ENCODE measurements around the gene TNFRSF8.
"Not testable (repeated sequence)": the region's sequence is repeated elsewhere in the genome, so short reads cannot be mapped to it uniquely, and the experiment has no call there.

The TNFRSF8 gene

DNA sequence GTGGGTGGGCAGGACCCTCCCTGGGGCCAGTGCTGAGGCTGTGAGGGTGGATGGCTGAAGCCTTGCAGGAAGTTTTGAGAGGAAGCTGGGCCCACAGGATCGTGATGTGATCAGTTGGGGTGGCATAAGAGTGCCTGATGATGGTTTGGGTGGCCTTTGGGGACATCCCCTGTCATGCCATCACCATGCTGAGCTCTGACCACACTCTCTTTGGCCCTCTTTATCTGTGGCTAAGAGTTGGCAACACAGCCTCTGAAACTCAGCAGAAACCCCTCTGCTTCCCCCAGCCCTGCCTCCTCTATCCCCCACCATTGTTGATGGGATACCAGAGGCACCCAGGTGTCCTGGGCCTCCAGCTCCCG, 24.0 kb upstream of the TNFRSF8 start:
- FAIRE-seq = no peak

DNA sequence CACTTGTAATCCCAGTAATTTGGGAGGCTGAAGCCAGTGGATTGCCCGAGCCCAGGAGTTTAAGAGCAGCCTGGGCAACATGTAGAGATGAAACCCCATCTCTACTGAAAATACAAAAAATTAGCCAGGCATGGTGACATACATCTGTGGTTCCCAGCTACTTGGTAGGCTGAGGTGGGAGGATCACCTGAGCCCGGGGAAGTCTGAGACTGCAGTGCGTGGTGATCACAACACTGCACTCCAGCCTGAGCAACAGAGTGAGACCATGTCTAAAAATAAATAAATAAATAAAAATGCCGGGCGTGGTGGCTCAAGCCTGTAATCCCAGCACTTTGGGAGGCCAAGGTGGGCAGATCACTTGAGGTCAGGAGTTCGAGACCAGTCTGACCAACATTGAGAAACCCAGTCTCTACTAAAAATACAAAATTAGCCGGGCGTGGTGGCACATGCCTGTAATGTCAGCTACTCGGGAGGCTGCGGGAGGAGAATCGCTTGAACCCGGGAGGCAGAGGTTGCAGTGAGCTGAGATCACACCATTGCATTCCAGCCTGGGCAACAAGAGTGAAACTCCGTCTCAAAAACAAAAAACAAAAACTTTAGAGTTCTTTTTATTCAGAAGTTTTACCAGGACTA, 23.2 kb upstream of the TNFRSF8 start:
- FAIRE-seq = not testable (repeated sequence)

DNA sequence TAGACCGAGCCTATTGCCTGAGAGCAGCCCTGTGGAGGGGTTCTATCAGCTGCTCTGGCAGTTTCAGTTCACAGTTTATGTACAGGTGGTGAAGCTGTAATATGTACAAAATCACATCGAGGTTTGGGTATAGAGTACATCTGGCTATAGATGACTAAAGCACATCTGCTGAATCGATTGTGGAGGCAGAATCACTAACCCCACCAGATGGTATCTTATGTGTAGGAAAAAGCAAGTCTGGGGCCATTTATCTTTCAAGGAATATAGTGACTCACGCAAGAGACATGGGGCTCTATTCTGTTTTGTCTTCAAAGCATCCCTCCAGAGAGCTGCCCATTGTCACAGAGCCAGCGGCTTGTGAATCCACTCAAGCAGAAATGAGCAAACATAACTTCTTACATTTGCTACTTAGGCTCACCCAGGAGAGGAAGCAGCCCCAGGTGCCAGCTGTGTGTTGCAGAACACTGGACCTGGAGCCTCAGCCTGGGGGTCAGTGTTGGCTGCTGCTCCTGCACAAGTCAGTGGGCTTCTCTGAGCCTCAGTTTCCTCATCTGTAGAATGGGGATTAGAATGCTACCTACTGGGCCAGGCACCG, 22.5 kb upstream of the TNFRSF8 start:
- FAIRE-seq = peak; percentile 39

DNA sequence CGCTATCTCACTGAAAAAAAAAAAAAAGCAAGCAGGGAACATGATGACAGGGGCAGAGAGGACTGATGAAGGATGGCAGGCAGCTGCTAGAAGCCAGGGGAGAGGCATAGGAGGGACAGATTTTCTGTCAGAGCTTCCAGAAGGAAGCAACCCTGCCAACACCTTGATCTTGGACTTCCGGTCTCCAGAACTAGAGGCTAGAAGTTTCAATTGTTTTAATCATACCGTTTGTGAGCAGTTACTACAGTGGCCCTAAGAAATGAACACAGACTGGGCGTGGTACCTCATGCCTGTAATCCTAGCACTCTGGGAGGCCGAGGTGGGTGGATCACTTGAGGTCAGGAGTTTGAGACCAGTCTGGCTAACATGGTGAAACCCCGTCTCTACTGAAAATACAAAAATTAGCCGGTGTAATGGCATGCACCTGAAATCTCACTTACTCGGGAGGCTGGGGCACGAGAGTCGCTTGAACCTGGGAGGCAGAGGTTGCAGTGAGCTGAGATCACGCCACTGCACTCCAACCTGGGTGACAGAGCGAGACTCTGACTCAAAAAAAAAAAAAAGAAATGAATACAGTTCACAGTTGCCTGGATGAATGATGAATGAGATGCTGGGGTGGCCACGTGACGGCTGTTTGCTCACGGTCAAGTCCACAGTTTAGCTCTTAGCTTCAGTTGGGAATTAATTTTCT, 18.8 kb upstream of the TNFRSF8 start:
- not testable (repeated sequence) for FAIRE-seq

DNA sequence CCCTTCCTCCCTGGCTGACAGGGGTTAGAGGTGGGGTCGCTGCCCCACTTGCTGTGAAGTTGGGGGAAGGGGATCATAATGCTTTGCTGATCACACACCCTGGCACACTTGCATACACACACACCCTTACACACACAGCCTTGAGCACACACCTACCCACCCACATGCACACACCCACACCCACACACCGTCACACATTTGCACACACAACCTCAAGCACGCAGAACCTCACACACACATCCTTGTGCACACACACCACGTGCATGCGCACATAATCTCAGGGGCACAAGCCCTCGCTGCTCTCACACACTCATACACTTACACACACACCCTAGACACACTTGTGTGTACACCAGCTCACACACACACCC, 16.4 kb upstream of the TNFRSF8 start:
- no peak for FAIRE-seq

DNA sequence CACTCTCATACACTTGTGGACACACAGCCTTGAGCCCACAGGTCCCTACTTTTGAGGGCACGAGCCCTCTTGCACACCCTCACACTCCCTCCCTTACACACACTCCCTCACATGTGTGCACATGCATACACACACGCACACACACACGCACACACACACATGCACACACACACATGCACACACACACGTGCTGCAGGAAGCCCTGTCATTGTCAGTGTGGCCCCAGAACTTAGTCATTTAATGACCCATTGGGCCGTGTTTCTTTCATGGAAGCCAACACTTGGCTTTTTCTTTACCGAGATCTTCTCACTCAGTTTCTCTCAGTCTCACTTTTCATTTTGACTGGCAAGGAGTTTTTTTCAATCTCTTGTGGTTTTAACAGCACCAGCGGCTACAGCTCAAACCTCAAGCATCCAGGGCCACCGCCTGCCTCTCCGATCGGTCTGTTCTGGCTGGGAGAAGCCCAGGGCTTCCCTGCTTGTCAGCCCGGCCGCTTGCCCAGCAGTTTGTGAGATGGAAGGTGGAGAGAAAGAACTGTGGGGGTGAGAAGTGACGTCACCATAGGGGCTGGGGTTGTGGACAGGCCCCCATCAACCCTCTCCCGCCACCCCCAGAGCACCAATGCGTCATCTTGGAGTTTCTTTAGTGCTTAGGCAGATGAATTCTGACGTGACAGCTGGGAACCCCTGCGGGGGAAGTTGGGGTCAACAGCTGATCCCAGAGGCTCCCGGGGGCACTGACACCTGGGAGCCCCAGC, 15.8 kb upstream of the TNFRSF8 start:
- FAIRE-seq = no peak

DNA sequence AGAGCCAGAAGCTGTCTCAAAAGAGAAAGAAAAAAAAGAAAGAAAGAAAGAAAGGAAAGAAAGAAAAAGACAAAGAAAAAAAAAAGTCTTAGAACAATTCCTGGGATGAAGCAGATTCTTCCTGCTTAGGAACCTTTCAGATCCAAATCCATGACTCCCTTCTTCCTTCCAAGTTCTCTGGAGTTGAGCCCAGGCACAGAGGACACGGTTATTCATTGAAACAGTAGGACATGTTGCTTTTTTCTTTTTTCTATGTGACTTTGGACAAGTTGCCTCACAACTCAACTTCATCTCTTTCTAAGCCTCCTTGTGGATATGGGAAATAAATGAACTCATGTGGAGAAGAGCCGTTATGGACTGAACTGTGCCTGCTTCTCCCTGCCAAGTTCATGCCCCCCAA, 14.7 kb upstream of the TNFRSF8 start:
- no peak for FAIRE-seq

DNA sequence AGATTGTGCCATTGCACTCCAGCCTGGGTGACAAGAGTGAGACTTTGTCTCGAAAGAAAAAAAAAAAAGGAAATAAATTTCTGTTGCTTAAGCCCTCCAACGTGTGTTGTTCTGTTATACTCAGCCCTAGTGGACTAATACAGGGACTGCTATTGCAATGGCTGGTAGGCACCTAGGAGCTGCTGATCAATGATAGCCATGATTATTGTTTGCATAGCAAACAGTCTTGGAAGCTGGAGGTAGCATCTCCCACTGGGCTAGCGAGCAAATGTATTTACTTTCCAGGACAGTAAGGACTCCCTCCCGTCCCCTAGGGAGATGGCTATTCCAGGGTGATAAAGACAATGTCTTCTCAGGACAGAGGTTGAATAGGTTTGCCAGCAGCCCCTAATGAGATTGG, 13.5 kb upstream of the TNFRSF8 start:
- no peak for FAIRE-seq

DNA sequence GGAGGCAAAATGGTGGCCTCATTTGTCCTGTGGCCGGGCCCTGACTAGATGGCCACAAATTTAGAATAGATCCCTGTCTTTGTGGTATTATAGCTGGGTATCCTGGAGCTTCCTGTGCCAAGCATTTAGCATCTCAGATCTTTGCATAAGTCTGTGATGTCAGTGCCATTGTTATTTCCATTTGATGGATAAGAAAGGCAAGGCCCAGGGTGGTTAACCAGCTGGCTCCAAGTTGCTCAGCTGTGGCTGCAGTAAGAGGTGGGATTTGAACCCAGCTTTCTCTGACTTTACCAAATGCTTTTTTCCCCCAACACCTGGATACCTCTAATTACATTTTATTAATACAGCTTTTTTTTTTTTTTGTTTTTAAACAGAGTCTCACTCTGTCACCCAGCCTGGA, 11.7 kb upstream of the TNFRSF8 start:
- no peak for FAIRE-seq

DNA sequence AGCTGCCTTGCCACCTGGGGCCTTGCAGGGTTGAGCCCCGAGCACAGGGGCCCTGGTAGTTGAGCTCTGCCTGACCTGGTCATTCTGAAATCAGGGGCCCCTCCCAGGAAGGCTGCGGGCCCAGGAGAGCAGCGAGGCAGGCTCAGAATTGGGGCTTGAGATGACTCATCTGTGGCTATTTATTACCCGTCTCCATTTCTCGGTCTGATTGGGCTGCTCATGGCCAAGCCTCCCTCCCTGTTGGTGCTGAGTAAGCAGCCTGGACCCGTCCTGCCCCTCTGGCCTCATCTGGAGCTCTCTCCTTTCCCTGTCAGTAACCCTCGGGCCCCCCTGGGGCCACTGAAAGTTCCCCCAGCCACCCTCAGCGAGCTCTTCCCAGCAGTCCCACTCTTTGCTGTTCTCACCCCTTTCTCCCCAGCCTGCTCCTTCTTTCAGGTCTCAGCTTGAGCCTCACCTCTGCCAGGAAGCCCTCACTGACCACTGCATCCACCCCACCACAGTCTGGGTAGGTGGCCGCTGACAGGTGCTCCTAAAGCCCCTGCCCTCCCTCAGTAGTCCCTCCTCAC, 11.0 kb upstream of the TNFRSF8 start:
- no peak for FAIRE-seq

DNA sequence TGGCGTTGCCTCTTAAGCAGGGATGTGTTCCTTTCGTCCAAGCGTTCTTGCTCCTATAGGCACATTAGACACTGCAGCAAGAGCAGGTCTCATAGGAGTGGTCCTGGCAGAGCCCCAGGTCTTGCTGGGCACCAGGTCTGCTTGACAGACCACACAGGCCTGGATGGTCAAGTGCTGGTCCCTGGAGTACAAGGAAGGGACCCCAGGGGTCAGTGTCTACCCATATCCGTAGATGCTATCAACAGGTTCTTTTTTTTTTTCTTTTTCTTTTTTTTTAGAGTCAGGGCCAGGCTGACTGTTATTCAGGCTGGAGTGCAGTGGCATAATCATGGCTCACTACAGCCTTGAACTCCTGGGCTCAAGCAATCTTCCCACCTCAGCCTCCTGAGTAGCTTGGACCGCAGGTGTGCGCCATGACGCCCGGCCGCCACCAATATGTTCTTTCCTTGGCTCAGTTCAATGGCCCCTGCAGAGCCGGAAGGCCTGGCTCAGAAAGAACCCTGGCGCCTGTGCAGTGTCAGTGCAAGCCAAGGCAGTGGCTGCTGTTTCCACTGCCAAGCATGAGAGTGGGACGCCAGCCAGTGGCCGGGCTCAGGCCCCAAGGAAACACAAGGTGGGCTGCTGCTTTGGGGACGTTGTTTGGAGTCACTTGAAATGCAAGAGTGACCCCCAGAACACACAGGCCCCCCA, 10.0 kb upstream of the TNFRSF8 start:
- FAIRE-seq = no peak

DNA sequence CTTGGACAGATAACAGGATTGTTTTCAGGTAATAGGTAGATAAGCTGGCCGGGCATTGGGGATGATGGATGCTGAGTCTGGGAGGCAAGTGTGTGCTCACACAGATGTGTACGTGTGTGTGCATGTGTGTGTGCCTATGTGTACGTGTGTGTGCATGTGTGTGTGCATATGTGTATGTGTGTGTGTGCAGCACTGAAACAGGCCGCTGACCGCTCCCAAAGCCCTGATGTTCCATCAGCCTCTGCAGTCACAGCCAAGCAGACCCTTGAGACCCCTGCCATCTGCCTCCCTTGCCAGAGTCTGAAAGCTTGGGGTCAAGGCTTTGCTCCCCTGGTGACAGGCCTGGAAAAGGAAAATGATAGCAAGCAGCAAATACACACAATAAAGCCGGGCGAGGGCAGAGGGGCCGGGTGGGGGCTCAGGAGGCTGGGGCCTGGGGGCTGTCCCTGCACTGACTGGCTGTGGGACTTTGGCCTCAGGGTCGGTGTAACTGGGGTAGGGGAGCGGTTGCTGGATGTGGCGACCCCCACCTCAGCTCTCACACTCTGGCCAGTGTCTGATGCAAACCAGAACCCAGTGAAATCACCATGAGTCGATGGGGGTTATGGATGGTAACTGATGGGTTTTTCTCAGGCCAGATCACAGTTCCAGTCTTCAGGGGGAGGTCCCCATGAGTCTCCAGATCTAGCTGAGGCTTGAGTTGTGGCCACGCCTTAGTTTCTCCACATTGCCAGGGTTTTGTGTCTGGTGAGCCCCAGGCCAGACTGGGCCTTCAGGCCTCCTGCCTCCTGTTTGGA, 9.2 kb upstream of the TNFRSF8 start:
- no peak for FAIRE-seq

DNA sequence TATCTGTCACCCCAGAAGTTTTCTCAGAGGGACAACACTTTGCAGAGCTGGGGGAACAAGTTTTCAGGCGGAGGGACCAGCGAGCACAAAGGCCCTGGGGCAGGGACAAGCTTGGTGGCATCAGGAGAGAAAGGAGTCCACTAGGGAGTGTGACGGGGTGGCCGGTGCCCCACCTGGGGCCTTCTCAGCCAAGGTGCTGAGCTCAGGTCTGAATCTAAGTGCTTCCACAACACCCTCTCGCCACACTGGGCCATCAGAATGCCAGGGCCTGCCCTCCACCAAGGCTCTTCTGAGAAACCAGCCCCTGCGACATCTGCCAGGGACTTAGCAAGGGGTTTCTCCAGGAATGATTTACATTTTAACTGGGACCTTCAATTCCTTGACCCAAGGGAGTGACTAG, 7.8 kb upstream of the TNFRSF8 start:
- FAIRE-seq = no peak

DNA sequence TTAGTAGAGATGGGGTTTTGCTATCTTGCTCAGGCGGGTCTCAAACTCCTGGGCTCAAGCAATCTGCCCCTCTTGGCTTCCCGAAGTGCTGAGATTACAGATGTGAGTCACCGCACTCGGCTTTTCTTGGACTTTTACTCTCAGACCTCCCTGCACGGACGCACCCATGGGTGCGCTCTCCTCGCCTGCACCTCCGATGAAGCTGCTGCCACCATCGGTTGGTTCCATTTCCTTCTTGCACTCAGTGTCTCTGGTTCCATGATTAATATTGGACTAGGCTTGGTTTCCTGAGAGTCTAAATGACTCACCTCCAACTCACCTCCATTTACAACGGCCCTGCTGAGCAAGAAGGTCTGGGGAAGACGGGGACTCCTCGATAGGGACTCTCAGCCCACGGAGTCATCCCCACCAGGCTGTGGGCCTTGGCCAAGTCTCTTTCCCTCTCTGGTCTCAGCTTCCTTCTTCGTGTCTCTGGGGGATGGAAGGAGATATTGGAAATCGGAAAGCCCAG, 6.7 kb upstream of the TNFRSF8 start:
- no peak for FAIRE-seq

DNA sequence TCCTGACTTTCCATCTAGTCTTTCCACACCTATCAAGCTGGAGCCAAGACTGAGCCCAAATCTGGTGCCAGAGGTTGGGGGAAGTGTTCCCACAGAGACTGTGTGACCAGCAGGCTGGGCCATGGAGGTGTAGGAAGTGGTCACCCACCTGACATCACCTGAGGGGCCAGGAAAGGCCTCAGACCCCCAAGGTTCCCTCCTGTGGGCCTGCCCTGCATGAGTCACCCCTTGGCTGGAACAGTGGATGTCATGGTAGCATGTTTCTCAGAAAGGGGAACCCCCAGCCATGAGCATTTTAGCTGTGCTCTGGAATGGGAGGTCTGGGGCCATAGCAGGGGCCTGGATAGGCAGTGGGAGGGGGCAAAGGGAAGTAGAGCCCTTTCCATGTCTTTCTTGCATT, 5.7 kb upstream of the TNFRSF8 start:
- FAIRE-seq = no peak

DNA sequence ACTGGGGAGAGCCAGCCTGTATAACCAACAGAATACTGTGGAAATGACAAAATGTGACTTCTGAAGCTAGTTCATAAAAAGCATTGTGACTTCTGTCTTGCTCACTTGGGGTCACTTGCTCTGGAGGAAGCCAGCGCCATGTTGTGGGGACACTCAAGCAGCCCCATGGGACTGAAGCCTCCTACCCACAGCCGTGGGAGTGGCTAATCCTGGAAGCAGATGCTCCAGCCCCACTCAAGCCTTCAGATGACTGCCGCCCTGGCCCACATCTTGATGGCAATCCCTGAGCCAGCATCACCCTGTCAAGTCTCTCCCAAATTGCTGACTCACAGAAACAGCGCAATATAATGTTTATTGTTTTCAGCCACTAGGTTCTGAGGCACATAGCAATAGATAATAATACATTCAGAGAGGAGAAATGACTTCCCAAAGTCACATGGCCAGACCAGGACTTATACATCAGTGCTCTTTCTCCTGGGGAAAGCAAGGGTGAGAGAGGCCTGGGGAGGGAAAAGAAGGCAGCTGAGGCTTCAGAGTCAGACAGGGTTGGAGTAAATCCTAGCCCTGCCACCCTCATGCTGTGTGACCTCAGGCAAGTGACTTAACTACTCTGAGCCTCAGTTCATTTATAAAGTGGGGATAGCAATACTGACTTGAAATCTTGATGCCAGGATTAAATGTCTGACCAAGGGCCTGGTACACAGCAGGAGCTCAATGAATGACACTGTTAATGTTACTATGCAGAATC, 5.0 kb upstream of the TNFRSF8 start:
- FAIRE-seq = no peak

DNA sequence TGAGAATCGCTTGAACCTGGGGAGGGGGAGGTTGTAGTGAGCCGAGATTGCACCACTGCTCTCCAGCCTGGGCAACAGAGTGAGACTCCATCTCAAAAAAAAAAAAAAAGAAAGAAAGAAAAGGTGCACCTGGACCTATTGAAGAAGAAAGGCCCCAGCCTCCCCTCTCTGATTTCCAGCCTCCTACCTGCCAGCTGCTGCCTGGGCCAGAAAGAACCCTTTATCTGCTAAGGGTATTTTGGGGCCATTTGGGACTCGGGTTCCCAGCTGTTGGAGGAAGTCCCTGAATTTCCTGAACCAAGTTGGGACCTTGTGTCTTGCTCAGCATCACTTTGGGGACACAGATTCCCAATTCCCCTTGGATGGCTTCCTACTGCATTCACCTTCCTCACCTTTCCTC, 3.9 kb upstream of the TNFRSF8 start:
- no peak for FAIRE-seq

DNA sequence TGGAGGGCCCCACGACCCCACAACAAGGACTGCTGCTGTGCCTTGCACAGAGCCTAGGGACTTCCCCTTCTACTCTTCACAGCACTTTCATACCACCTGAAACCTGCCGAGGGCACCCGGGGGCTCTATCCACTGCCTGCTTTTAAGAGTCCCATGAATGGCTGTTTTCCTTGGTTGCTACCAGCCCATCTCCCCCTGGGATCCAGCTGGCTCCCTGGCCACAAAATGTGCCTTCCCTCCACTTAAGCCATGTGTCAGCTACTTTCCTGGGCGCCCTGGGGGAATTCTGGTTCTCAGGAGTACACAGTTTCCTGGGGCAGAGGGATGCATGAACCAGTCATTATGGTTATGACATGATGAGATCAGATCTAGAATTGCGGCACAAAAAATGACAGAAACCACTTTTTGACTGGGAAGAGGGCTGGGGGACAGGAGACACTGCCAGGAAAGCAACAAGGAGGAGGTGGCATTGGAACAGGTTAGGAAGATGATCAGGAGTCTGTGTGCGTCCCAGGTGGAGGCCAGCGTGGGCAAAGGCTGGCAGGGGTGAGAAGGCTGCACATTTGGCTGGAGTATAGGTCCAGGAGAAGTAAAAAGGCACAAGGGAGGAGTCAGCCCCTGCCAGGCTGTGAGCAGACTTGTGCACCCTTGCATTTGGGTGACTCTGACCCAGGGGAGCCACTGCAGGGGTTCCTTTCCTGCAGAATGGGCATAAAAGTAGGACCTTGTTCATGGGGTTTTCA, 3.2 kb upstream of the TNFRSF8 start:
- FAIRE-seq = no peak

DNA sequence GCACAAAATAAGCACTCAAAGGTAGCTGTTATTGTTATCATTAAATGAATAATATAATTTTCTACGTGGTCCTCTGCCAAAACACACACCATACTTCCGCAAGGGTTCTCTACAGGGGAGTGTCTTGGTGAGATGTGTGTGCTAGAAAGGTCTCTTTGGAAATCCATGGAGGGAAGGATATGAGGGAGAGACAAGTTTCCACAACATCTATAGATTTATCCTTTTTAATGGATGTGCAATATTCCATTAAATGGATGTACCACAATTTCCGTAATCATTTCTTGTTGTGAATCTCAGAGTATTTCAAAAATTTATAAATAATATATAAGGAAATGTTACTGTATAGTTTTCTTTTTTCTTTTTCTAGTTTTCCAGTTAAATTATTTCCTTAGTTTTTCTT, 2.6 kb upstream of the TNFRSF8 start:
- no peak for FAIRE-seq
